H1 (cell line): ENCODE results near the gene CAMTA1. TPM values are rescaled to one million over a fixed set of nuclear protein-coding genes. Genes with fewer than 3 reads are reported as not detected.

Experiments used
- BACH1 ChIP-seq: IDR thresholded peaks from 2 replicates; pipeline ENCODE4 v1.6.1; 2012; ENCODE audit warnings: low read length, improper control_type of control experiment
- HDAC6 ChIP-seq: IDR thresholded peaks from one replicate; pipeline ENCODE4 v1.7.1; 2012; ENCODE audit warnings: low read depth, mild to moderate bottlenecking, inconsistent platforms, low read length, moderate library complexity
- KDM5A ChIP-seq: fragments of 200-600 bp; IDR thresholded peaks from 2 replicates; pipeline ENCODE4 v1.7.1; 2012; ENCODE audit warnings: mild to moderate bottlenecking, low read length, inconsistent platforms, mixed read lengths
- NRF1 ChIP-seq: IDR thresholded peaks from 2 replicates; pipeline ENCODE4 v1.6.1; 2011; ENCODE audit warnings: mild to moderate bottlenecking, low read depth, low read length, improper control_type of control experiment
- RNF2 ChIP-seq: fragments of 200-900, 300-1000 bp; sonication (generic); IDR thresholded peaks from 2 replicates; pipeline ENCODE4 v1.7.1; 2016; ENCODE audit warnings: borderline replicate concordance, low read depth, mild to moderate bottlenecking, antibody characterized with exemption, low read length; ENCODE audit not compliant: poor library complexity, severe bottlenecking; ENCODE audit errors: missing control alignments
- TBP ChIP-seq: IDR thresholded peaks from 2 replicates; pipeline ENCODE4 v1.6.1; 2011; ENCODE audit warnings: low read depth, low read length, improper control_type of control experiment
- TEAD4 ChIP-seq: IDR thresholded peaks from 2 replicates; pipeline ENCODE4 v1.6.1; 2012; ENCODE audit warnings: low read depth, low read length, inconsistent platforms, mixed read lengths
- polyA plus RNA-seq, 7 experiments: library from polyadenylated mRNA; depleted of rRNA in 3 of 7; stranded (reverse) in 5 of 7; unstranded in 2 of 7; fragments of >200 nt in 5 of 7; fragments of 200-250 nt in 2 of 7; gene quantifications; 1 replicate in 5 of 7; 2 replicates in 1 of 7; 4 replicates in 1 of 7; pipeline versions ENCODE4 v1.2.1 to v1.2.3, GENCODE V29; 2011 to 2013; ENCODE audit warnings: missing spikeins in 2 of 7, mixed read lengths in 2 of 7
- total RNA-seq: library from RNA; stranded (reverse); fragmentation: NEBNext Ultra II Directional; extraction: Animal tissue kit (Norgen Biotek cat#: 25700); gene quantifications from 2 replicates; pipeline ENCODE4 v1.2.1, GENCODE V29; 2021

Gene CAMTA1
- total and polyA plus RNA-seq, 2 of the 8 experiments (the other 6 are each of a cell fraction or from before 2014, with no cell fraction given), result 65.0 to 119 TPM

GRCh38 chr1:7640920-7641585, 855.8 kb downstream of the CAMTA1 start (continued):
- TF ChIP-seq NRF1 (no peak), TEAD4 (no peak), RNF2 (no peak), TBP (no peak), BACH1 (no peak), KDM5A (no peak), HDAC6 (no peak)
